ENCODE results near the gene MYDGF. TPM values are rescaled to one million over a fixed set of nuclear protein-coding genes. Genes with fewer than 3 reads are reported as not detected.
A peak's percentile ranks its signal among the peaks of the same experiment; 100 is the strongest.

Gene MYDGF
- total RNA-seq, 1 experiment from 2014 or later, result 426 TPM

- Histone ChIP-seq H3K79me2 (ENCODE audit: low read length) (peaks cover 69% of the 10 kb centered on the region), H3K4me2 (ENCODE audit: low read length) (peak overlapping the region; percentile 56), H3K9me2 (replicated peaks; ENCODE audit: low read length) (no peaks in the 10 kb centered on the region), H3K4me1 (ENCODE audit: insufficient read depth, low read length) (peaks cover 65% of the 10 kb centered on the region), H4K20me1 (ENCODE audit: low read length) (no peaks in the 10 kb centered on the region), H3K27me3 (ENCODE audit: low read length) (no peaks in the 10 kb centered on the region), H3K36me3 (ENCODE audit: low read depth, low read length) (peaks cover 39% of the 10 kb centered on the region), H3K4me3 (ENCODE audit: low read length) (no peak overlapping the region), H2AFZ (ENCODE audit: low read length) (no peak overlapping the region), H3K9ac (ENCODE audit: low read length) (no peak overlapping the region), H3K9me3 (ENCODE audit: low read length) (no peaks in the 10 kb centered on the region), H3K27ac (ENCODE audit: low read length) (peak overlapping the region; percentile 51), H3F3A (ENCODE audit: low read length, unreplicated experiment) (no peaks in the 10 kb centered on the region)
- no peak for TF ChIP-seq EZH2phosphoT487 (IDR thresholded peaks at IDR 0.05; ENCODE audit: borderline replicate concordance, low read length)
- TF ChIP-seq, protein P1, sequence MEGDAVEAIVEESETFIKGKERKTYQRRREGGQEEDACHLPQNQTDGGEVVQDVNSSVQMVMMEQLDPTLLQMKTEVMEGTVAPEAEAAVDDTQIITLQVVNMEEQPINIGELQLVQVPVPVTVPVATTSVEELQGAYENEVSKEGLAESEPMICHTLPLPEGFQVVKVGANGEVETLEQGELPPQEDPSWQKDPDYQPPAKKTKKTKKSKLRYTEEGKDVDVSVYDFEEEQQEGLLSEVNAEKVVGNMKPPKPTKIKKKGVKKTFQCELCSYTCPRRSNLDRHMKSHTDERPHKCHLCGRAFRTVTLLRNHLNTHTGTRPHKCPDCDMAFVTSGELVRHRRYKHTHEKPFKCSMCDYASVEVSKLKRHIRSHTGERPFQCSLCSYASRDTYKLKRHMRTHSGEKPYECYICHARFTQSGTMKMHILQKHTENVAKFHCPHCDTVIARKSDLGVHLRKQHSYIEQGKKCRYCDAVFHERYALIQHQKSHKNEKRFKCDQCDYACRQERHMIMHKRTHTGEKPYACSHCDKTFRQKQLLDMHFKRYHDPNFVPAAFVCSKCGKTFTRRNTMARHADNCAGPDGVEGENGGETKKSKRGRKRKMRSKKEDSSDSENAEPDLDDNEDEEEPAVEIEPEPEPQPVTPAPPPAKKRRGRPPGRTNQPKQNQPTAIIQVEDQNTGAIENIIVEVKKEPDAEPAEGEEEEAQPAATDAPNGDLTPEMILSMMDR (conservative IDR thresholded peaks at IDR 0.05; ENCODE audit: low read depth, low read length), result no peak
- ATAC-seq (no peak), DNase-seq (no peak)
- no TSS peak for BruUV-seq (replicated peaks)
- intact Hi-C loops (cut with micrococcal nuclease), result no loop called here
- POLR2A ChIA-PET (ENCODE audit: unreplicated experiment), result interaction anchor here (0.5 kb wide), 1 partner anchor 1935 kb away, joined by 4 read pairs; no protein-coding TSS in a partner anchor
- CTCF ChIA-PET, result interaction anchor here (0.6 kb wide), 1 partner anchor 40 kb away, joined by 22 read pairs; no protein-coding TSS in a partner anchor
Observed at GRCh38 chr19:4717966-4718701, 48.0 kb upstream of the MYDGF start.

DNA sequence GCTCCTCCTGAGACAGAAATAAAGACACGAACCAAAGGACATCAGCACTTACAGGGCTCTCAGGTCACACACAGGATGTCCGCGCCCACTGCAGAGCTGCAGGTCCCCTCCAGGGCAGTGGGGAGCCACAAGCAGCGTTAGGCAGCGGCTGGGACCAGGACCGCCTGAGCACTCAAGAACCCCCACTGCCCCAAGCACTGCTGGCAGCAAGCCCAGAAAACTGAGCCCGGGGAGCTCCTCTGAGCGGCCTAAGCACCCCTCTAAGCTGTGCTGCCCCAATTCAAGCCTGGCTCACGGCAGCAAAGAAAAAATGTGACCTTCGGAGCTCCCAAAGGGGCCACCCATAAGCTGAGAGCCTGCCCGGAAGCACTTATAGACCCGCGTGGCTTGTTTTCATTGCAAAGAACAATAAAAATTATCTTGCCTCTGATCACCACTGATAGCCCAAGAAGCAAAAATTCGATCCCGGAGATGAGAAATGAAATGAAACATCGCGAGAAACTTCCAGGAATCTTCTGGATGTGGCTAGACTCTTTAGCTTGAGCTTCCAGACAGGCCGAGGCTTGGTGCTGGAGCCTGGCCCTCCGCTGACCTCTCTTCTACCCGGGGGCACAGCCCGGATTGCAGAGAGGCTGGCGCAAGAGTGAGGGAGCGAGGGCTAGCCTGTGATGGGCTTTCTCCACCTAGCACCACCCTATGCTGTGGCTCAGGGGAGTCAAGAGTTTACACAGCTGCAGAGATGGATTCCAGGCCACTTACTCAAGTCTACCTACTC lies 47.2 kb upstream of the MYDGF start:
- H3K79me2 ChIP-seq (ENCODE audit: low read length), result peaks cover 69% of the 10 kb centered on the region
- H3F3A ChIP-seq (ENCODE audit: low read length, unreplicated experiment), result no peaks in the 10 kb centered on the region
- TF ChIP-seq, protein P1 (conservative IDR thresholded peaks at IDR 0.05; ENCODE audit: low read depth, low read length), result no peak
- TF ChIP-seq EZH2phosphoT487 (IDR thresholded peaks at IDR 0.05; ENCODE audit: borderline replicate concordance, low read length) (no peak), EZH2 (IDR thresholded peaks at IDR 0.05; ENCODE audit: low read length, unreplicated experiment) (no peak)
- peaks cover 65% of the 10 kb centered on the region for H3K4me1 ChIP-seq (ENCODE audit: insufficient read depth, low read length)
- DNase-seq (peak; percentile 80), ATAC-seq (peak; percentile 33)
- BruUV-seq (replicated peaks), result no TSS peak
- H3K4me2 ChIP-seq (ENCODE audit: low read length), result peak overlapping the region; percentile 56
- H3K27ac ChIP-seq (ENCODE audit: low read length), result peak overlapping the region; percentile 51
- H4K20me1 ChIP-seq (ENCODE audit: low read length), result no peaks in the 10 kb centered on the region
- no peak overlapping the region for H2AFZ ChIP-seq (ENCODE audit: low read length)
- no peaks in the 10 kb centered on the region for H3K9me2 ChIP-seq (replicated peaks; ENCODE audit: low read length)
- H3K9ac ChIP-seq (ENCODE audit: low read length), result peak overlapping the region; percentile 10; the same call in 1 of the 2 replicates
- peaks cover 46% of the 10 kb centered on the region for H3K36me3 ChIP-seq (ENCODE audit: low read depth, low read length)
- POLR2A ChIA-PET (ENCODE audit: unreplicated experiment), result interaction anchor here (0.5 kb wide), 1 partner anchor 1934 kb away, joined by 4 read pairs; no protein-coding TSS in a partner anchor
- H3K27me3 ChIP-seq (ENCODE audit: low read length), result no peaks in the 10 kb centered on the region
- CTCF ChIA-PET, result interaction anchor here (0.5 to 1.0 kb wide), 3 partner anchors 39 to 154 kb away, joined by 3 to 22 read pairs (median 3); no protein-coding TSS in a partner anchor
- intact Hi-C loops (cut with micrococcal nuclease), result no loop called here
- no peaks in the 10 kb centered on the region for H3K9me3 ChIP-seq (ENCODE audit: low read length)
- peak overlapping the region; percentile 24; the same call in 1 of the 2 replicates for H3K4me3 ChIP-seq (ENCODE audit: low read length)

All from PC-3 (cell line).